Measurements from ENCODE around the gene MGAT3.
"Not testable (repeated sequence)": the region's sequence is repeated elsewhere in the genome, so short reads cannot be mapped to it uniquely, and the experiment has no call there.

The MGAT3 gene

GRCh38 chr22:39456522-39457197, at the start of gene MGAT3:
Gene MGAT3 (plus strand): TSS chr22:39457012. CDS start chr22:39487348, 30,336 bp downstream.
- no peak for DNase-seq

- DNase-seq: no peak
Measured at GRCh38 chr22:39408173-39408572, 48.6 kb upstream of the MGAT3 start.

- DNase-seq: no peak
Measured at GRCh38 chr22:39408807-39409206, 48.0 kb upstream of the MGAT3 start.

- DNase-seq: no peak
Measured at GRCh38 chr22:39409516-39410029, 47.2 kb upstream of the MGAT3 start.

- no peak for DNase-seq
Measured at GRCh38 chr22:39410264-39410663, 46.5 kb upstream of the MGAT3 start.

- DNase-seq: not testable (repeated sequence)
Measured at GRCh38 chr22:39411828-39412365, 44.9 kb upstream of the MGAT3 start.

GRCh38 chr22:39413204-39413603, 43.6 kb upstream of the MGAT3 start:
- DNase-seq: not testable (repeated sequence)

- no peak for DNase-seq
Measured at GRCh38 chr22:39414377-39414776, 42.4 kb upstream of the MGAT3 start.

- DNase-seq: no peak
Measured at GRCh38 chr22:39414886-39415285, 41.9 kb upstream of the MGAT3 start.

GRCh38 chr22:39415506-39415905, 41.3 kb upstream of the MGAT3 start:
- no peak for DNase-seq

- DNase-seq: no peak
Measured at GRCh38 chr22:39416319-39416718, 40.5 kb upstream of the MGAT3 start.

GRCh38 chr22:39417641-39418040, 39.2 kb upstream of the MGAT3 start:
- DNase-seq: no peak

- DNase-seq: no peak
Measured at GRCh38 chr22:39418696-39419095, 38.1 kb upstream of the MGAT3 start.

- no peak for DNase-seq
Measured at GRCh38 chr22:39419096-39419495, 37.7 kb upstream of the MGAT3 start.

- DNase-seq: no peak
Measured at GRCh38 chr22:39419911-39420310, 36.9 kb upstream of the MGAT3 start.

- DNase-seq: no peak
Measured at GRCh38 chr22:39421691-39422090, 35.1 kb upstream of the MGAT3 start.

GRCh38 chr22:39422101-39422500, 34.7 kb upstream of the MGAT3 start:
- DNase-seq: no peak

- DNase-seq: no peak
Measured at GRCh38 chr22:39422721-39423120, 34.1 kb upstream of the MGAT3 start.

GRCh38 chr22:39423976-39424375, 32.8 kb upstream of the MGAT3 start:
- no peak for DNase-seq

GRCh38 chr22:39426380-39427043, 30.3 kb upstream of the MGAT3 start:
- no peak for DNase-seq

GRCh38 chr22:39427751-39428596, 28.8 kb upstream of the MGAT3 start:
- no peak for DNase-seq

GRCh38 chr22:39428597-39429071, 28.2 kb upstream of the MGAT3 start:
- no peak for DNase-seq

- DNase-seq: no peak
Measured at GRCh38 chr22:39429186-39429585, 27.6 kb upstream of the MGAT3 start.
